Mesodermal cell (in vitro differentiated cells): Measurements from ENCODE around the gene TPGS1. TPM values are rescaled to one million over a fixed set of nuclear protein-coding genes. Genes with fewer than 3 reads are reported as not detected.
A peak's percentile ranks its signal among the peaks of the same experiment; 100 is the strongest.

ENCODE experiments used
- H3K27ac ChIP-seq: 2 replicates; pipeline ENCODE4 v1.7.0; 2013; ENCODE audit warnings: mild to moderate bottlenecking, low read depth, low read length, moderate library complexity; ENCODE audit not compliant: severe bottlenecking
- H3K36me3 ChIP-seq: 2 replicates; pipeline ENCODE4 v1.7.1; 2013; ENCODE audit warnings: mild to moderate bottlenecking, low read length, moderate library complexity; ENCODE audit not compliant: control insufficient read depth, insufficient read depth
- H3K4me1 ChIP-seq: one replicate; pipeline ENCODE4 v1.7.1; 2013; ENCODE audit warnings: mild to moderate bottlenecking, low read length; ENCODE audit not compliant: insufficient read depth, control insufficient read depth, poor library complexity, severe bottlenecking
- H3K4me3 ChIP-seq: 2 replicates; pipeline ENCODE4 v1.7.0; 2013; ENCODE audit warnings: low read length, control low read depth, mild to moderate bottlenecking; ENCODE audit not compliant: insufficient read depth, poor library complexity, severe bottlenecking; ENCODE audit errors: extremely low read depth
- H3K9me3 ChIP-seq: 2 replicates; pipeline ENCODE4 v1.7.1; 2013; ENCODE audit warnings: mild to moderate bottlenecking, low read length, moderate library complexity; ENCODE audit not compliant: control insufficient read depth
- whole genome bisulfite sequencing, 2 experiments: methylation state at CpG; one replicate each; pipeline ENCODE4 v1.1.5; 2013; ENCODE audit warnings: missing lambda C conversion rate in 2 of 2; ENCODE audit not compliant: insufficient coverage in 2 of 2; 5-methylcytosine and 5-hydroxymethylcytosine counted together
- polyA plus RNA-seq, 2 experiments: library from polyadenylated mRNA; stranded (reverse); fragments of 50-300 nt; gene quantifications; one replicate each; pipeline ENCODE4 v1.2.3, GENCODE V29; 2013

Gene TPGS1, protein sequence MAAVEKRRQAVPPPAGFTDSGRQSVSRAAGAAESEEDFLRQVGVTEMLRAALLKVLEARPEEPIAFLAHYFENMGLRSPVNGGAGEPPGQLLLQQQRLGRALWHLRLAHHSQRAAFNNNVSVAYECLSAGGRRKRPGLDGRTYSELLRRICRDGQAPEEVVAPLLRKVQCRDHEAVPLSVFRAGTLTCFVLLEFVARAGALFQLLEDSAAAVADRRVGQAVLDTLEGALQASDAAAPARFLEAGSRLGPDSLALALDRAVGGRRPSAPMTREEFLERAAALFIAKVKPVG
- polyA plus RNA-seq (2013, experiment 1 of 2), result 17.5 TPM
- 12.8 TPM for polyA plus RNA-seq (2013, experiment 2 of 2)

DNA sequence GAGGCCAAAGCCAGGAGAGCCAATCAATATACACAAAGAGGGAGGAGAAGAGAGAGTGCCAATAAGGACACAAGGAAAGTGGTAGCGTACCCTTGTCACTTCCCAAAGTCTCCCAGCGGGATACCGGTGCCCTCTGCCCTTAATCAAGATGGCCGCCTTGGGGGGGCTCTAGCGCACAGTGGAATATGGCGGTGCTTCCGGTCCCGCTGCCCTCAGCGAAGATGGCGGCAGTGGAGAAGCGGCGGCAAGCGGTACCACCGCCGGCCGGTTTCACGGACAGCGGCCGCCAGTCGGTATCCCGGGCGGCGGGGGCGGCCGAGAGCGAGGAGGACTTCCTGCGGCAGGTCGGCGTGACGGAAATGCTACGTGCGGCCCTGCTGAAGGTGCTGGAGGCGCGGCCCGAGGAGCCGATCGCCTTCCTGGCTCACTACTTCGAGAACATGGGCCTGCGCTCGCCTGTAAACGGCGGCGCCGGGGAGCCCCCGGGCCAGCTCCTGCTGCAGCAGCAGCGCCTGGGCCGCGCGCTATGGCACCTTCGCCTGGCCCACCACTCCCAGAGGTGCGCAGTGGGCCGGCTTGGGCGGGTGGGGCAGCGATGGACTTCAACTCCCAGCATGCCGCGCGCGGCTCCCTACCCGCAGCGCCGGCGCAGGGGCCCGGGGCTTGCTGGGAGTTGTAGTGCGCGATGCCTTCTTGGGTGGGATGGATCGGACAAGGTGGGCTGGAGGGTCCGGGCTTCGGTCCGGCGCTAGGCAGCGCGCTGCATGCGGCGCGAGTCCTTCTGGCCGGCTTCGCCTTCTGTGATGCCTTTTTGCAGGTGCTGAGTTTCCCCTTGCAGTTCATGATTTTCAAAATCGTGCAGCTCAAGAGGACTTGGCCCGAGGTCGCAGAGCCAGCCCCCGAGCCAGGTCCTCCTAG lies at the start of gene TPGS1:
TPGS1 (plus strand) TSS at position 212 of the 918 bp plus-strand sequence; CDS start at position 222, 10 bp downstream.
- Histone ChIP-seq H3K4me1 (peaks cover 15% of the 10 kb centered on the region), H3K27ac (peak within 1 kb of the TSS; percentile 98), H3K36me3 (peaks cover 11% of the 10 kb centered on the region), H3K9me3 (no peaks in the 10 kb centered on the region), H3K4me3 (peak within 1 kb of the TSS; percentile 98)
- 1% methylated on average over 71 to 78 of the region's 81 CpGs for whole genome bisulfite sequencing, 2 experiments

DNA sequence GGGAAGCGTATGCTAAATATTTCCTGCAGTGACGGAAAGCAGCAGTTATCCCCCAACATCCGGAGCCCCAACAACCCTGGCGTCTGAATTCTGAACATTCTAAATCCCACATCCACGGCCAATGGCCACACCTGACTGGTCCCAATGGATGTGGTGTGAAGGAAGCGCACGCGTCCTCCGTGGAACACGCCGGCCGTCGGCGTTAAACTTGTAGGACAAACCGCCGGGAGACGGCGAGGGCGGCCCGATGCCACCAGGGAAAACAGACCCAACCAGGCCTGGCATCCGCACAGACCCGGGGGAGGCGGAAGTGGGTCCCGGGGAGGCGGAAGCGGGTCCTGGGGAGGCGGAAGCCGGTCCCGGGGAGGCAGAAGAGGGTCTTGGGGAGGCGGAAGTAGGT lies 49.7 kb upstream of the TPGS1 start:
- no peaks in the 10 kb centered on the region for H3K9me3 ChIP-seq
- no peak overlapping the region for H3K27ac ChIP-seq
- H3K4me1 ChIP-seq, result no peaks in the 10 kb centered on the region
- no peak overlapping the region for H3K4me3 ChIP-seq
- 92 to 95% methylated on average over 19 to 21 of the region's 30 CpGs for WGBS, 2 experiments
- H3K36me3 ChIP-seq, result peaks cover 19% of the 10 kb centered on the region

DNA sequence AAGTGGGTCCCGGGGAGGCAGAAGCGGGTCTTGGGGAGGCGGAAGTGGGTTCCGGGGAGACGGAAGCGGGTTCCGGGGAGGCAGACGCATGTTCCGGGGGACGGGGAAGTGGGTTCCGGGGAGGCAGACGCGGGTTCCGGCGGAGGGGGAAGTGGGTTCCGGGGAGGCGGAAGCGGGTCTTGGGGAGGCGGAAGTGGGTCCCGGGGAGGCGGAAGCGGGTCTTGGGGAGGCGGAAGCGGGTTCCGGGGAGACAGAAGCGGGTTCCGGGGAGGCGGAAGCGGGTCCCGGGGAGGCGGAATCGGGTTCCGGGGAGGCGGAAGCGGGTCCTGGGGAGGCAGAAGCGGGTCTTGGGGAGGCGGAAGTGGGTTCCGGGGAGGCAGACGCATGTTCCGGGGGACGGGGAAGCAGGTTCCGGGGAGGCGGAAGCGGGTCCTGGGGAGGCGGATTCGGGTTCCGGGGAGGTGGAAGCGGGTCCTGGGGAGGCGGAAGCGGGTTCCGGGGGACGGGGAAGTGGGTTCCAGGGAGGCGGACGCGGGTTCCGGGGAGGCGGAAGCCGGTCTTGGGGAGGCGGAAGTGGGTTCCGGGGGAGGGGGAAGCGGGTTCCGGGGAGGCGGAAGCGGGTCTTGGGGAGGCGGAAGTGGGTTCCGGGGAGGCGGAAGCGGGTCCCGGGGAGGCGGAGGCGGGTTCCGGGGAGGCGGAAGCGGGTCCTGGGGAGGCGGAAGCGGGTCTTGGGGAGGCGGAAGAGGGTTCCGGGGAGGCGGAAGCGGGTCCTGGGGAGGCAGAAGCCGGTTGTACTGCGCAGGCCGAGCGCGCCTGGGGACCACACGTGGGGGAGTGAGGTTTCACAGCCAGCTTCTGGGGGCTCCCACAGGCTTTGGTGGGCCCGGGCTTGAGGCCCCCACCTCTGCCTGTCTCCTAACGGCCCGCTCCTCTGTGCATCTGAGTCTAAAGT lies 48.9 kb upstream of the TPGS1 start:
- Histone ChIP-seq H3K9me3 (no peaks in the 10 kb centered on the region), H3K27ac (no peak overlapping the region), H3K36me3 (peaks cover 14% of the 10 kb centered on the region), H3K4me1 (no peaks in the 10 kb centered on the region), H3K4me3 (no peak overlapping the region)
- 97% methylated on average over 39 to 76 of the region's 89 CpGs for WGBS, 2 experiments

DNA sequence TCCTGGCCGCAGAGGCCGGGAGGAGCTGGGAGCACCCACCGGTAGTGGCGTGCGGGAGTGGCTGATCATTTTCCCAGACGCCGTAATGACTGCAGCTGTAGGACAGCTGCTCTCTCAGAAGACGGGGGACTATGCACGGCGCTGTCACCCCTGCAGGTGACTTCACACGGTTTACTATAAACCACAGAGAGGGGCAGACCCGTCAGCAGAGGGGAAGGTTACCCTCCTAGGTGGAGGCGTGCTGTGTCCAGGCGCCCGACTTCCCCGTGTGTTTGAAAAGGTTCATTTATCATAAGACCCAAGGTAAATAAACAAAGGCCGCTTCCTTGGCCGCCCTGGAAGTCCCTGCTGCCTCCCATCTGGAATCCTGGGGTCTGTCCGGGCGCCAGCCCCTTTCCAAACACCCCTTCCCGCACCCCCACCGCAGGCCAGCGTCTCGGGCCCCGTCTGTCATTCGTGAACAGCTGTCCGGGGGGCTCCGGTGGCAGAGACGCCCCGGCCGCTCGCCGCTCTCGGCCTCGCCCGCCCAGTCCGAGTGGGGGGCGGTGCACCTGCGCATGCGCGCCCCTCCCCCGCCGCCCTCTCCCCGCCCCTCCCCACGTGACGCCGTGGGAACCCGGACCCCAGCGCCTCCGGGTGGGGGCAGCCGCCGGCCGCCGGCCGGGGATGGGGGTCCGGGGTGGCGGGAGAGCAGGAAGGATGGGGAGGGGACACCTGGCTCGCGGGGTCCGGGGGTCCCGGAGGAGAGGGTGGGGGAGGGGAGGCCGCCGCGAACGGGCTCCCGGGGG lies 47.4 kb upstream of the TPGS1 start:
- Histone ChIP-seq H3K4me3 (peak overlapping the region; percentile 66), H3K9me3 (no peaks in the 10 kb centered on the region), H3K4me1 (no peaks in the 10 kb centered on the region), H3K27ac (peak overlapping the region; percentile 66), H3K36me3 (peaks cover 8% of the 10 kb centered on the region)
- WGBS, 2 experiments, result 11 to 13% methylated on average over 21 to 33 of the region's 66 CpGs

DNA sequence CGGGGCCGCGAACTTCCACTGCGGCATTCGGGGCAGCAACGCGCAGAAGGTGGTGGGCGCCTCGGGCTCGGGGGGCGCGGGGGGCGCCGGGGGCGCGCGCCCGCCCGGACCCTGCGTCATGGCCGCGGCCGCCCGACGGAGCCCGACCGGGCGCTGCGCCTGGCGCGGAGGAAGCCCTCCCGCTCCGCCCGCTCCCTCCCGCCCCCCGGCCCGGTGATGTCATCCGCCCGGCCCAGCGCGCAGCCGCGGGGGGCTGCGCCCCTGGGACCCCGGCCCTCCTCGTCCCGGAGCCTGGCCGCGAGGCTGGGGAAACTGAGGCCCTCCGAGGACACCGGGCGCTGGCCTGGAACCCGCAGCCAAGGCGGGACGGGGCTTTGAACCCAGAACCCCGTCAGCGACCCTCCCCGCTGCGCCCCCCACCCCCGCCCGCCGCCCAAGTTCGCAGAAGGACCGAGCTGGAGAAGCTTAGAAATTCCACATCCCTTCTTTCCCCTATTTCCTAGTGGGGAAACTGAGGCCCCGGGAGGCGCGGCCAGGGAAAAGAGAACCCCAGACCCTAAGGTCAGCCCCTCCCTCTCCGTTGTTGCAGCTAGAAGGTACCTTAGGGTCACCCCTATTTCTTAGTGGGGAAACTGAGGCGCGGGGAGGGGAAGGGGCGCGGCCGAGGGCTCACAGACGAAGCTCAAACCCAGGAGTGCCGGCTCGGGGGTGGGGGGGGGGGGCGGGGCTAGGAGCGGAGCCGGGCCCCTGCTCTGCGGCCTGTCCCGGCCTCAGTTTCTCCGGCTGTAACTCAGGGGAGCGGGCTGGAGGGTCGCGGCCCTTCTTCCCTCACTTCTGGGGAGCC lies 46.2 kb upstream of the TPGS1 start, which contains the start of gene SHC2:
SHC2 (minus strand) TSS at position 157 of the 844 bp plus-strand sequence; CDS start at position 120, 37 bp downstream.
- Histone ChIP-seq H3K27ac (peak within 1 kb of the TSS; percentile 66), H3K36me3 (no peaks in the 10 kb centered on the region), H3K9me3 (no peaks in the 10 kb centered on the region), H3K4me1 (no peaks in the 10 kb centered on the region), H3K4me3 (peak within 1 kb of the TSS; percentile 66)
- 0 to 2% methylated on average over 35 to 47 of the region's 85 CpGs for WGBS, 2 experiments

DNA sequence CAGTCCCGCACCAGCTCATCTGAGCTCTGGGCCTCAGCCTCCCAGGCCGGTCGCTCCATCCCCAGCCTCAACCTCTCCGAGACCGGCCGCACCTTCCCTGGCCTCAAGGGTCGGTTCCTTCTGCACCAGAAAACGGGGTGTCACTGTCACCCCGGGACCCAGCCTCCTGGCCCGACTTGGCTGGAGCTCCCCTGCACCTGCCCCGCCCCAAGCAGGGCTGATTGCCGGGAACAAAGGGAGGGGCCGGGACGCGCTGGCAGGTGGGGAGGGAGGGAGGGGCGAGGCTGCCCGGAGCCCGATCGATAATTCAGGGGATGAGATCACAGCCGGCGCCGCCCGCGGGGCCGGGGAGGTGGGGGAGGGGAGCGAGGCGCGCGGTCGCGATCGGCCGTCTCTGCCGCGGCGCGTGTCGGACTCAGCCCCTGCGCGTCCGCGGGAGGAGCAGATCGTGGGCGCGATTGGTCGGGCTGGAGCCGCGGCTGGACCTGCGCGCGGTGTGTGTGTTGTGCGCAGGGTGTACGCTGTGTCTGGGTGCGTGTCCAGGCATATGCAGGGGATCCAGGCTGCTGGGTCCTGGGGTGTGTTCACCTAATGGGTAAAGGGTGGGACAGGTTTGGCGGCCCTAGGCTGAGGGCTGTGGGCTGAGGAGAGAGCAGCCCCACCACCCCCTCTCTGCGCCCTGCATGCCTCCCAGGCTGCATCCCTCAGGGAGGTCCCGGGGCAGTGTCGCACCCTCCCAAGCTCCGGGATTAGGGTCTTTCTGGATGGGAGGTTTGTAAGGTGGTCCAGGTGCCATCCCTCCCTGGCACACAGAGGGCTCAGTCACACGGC lies 45.4 kb upstream of the TPGS1 start:
- H3K36me3 ChIP-seq, result no peaks in the 10 kb centered on the region
- H3K4me1 ChIP-seq, result no peaks in the 10 kb centered on the region
- H3K9me3 ChIP-seq, result no peaks in the 10 kb centered on the region
- H3K27ac ChIP-seq, result no peak overlapping the region
- peak overlapping the region; percentile 33 for H3K4me3 ChIP-seq
- WGBS, 2 experiments, result 7 to 9% methylated on average over 42 to 43 of the region's 60 CpGs

DNA sequence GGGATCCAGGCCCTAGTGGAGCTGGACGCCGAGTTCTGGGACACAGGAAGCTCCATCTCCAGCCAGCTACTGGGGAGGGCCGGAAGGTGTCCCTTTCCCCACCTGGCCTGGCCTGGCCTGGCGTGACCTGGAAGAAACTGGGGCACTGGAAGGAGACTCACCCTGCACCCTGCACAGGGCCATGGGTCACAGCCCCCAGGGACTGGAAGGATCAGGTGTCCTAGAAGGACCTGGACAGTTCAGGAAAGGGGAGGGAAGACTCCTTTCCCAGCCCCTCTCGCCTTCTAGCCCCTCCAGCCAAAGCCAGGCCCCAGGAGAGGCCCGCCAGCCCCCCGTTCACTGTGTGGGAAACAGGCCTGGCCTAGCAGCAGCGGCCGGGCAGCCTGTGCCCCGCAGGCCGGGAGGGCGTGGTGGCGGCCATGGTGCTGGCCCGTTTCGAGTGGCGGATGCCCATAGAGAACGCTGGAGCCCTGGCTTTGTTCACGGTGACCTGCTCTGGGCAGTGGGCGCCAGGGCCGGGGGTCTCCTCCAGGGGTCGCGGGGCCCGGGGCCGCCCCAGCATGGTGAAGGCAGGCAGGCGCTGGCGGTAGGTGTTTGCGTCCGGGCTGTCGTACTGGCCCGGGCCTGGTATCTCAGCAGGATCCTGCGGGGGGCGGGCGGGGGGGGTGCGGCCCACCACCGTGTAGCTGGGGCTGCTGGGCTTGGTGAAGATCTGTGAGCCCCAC lies 43.7 kb upstream of the TPGS1 start:
- H3K4me1 ChIP-seq, result no peaks in the 10 kb centered on the region
- 91 to 95% methylated on average over 18 to 31 of the region's 35 CpGs for WGBS, 2 experiments
- H3K36me3 ChIP-seq, result no peaks in the 10 kb centered on the region
- H3K4me3 ChIP-seq, result no peak overlapping the region
- no peak overlapping the region for H3K27ac ChIP-seq
- H3K9me3 ChIP-seq, result no peaks in the 10 kb centered on the region

DNA sequence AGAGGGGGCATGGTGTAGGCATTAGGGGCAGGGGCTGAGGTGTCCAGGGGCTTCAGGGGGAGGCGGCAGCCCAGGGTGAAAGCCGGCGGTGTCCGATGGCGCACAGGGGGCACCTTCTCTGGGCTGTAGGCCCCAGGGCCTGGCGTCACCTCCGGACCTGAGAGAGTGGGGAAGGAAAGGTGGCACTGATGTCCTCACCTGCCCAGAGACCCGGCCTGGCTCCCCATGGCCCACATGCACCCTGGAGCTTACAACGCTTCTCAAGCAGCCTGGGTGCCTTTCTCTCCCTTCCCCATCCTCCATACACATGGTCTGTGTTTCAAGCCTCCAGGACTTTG lies 43.1 kb upstream of the TPGS1 start:
- Histone ChIP-seq H3K4me3 (no peak overlapping the region), H3K4me1 (no peaks in the 10 kb centered on the region), H3K9me3 (no peaks in the 10 kb centered on the region), H3K36me3 (no peaks in the 10 kb centered on the region), H3K27ac (no peak overlapping the region)
- WGBS, 2 experiments, result 93 to 98% methylated on average over 7 to 8 of the region's 9 CpGs
